Central memory CD4-positive, alpha-beta T cell (primary cell): ENCODE measurements around the gene CHSY1.
A peak's percentile ranks its signal among the peaks of the same experiment; 100 is the strongest.
"Not testable (repeated sequence)": the region's sequence is repeated elsewhere in the genome, so short reads cannot be mapped to it uniquely, and the experiment has no call there.

Experiments used
- DNase-seq: peaks from one replicate; pipeline ENCODE4 v3.0.0; 2022

Gene CHSY1

GRCh38 chr15:101244036-101244781 is 7.6 kb downstream of the CHSY1 start:
- DNase-seq: no peak

DNA sequence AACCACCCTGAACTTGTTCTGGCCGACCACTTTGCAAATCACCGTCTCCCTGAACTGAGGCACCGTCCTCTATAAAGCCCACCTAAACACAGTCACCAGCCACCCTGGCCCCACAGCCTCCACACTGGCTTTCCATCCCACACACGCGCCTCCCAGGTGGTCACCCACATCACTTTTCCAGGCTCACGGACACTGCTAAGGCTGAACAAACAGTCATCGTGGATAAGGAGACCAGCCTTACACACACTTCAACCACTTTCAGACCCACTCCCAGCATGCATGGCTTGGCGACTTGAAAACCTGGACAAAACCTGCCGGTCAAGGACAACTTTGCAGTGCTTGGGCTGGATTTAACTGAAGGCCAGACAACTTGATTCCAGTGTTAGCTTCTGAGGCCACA is 8.4 kb downstream of the CHSY1 start:
- no peak for DNase-seq

DNA sequence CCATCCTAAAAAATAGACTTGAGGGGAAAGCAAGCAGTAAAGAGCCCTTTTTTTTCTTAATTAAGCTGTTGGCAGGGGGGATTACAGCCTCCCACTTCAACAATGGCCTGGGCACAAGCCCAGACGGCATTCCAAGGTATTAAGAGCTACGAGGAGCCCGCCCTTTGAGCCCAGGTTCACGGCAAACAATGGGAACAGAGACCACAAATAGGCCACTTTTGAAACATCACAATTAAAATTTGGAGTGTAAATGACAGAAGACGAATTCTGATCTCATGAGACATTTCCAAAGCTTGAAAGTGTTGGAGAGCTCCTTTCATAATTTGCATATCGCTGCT is 8.9 kb downstream of the CHSY1 start:
- DNase-seq: no peak

- DNase-seq: peak; percentile 80
These were observed 9.5 kb downstream of the CHSY1 start for GRCh38 chr15:101242160-101242998.

DNA sequence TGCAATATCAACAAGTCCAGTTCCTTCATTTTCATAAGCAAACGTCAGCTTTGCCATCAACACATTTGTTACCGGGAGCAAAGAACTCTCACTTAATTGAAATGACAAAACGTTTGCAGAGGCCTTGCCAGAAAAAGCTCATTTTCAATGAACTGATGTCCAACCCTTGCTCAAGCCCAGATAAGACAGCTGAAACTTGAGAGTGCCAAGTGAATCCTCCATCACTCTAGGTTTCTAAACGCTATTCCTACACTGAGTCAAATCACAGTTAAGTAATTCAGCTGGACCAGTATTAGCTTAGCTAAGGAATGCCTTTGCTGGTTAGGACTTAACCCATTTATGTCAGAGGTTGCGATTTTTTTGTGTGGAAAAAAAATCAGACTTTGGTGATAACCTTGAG is 11.5 kb downstream of the CHSY1 start:
- no peak for DNase-seq

GRCh38 chr15:101239724-101240136 is 12.1 kb downstream of the CHSY1 start:
- no peak for DNase-seq

DNA sequence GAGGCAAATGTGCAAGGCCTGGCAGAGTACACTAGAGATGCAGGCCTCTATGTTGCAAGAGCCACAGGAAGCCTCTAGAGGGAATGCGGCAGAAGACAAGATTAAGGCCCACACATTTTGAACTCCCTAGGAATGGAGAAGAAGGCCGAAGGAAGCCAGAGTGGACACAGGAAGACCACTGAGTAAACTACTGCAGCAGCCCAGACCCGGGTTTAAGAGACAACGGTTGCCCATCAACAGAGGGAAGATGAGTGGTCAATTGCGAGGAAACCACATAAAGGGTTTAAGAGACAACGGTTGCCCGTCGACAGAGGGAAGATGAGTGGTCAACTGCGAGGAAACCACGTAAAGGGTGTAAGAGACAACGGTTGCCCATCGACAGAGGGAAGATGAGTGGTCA is 14.6 kb downstream of the CHSY1 start:
- no peak for DNase-seq

GRCh38 chr15:101233651-101234280 is 18.1 kb downstream of the CHSY1 start:
- DNase-seq: no peak

DNA sequence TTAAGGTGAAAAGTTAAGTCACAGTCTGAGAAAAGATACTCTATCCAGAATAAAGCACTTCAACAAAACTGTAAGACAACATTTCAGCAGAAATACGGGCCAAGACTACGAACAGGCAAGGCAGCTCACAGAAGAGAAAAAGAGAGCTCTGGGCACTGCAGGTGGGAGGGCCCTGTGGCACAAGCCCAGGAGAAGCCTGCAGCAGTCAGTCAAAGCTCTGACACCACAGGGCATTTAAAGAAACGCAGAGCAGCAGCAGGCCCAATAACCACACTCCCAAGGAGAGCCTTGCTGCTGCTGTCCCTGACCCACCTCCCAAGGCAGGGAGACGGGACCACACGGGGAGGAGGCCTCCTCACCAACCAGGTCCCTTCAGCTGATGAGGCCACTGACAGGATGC is 19.2 kb downstream of the CHSY1 start:
- DNase-seq: no peak

- no peak for DNase-seq
These were observed 23.5 kb downstream of the CHSY1 start for GRCh38 chr15:101228313-101228712.

- no peak for DNase-seq
These were observed 26.2 kb downstream of the CHSY1 start for GRCh38 chr15:101225658-101226057.

GRCh38 chr15:101221902-101222301 is 29.9 kb downstream of the CHSY1 start:
- DNase-seq: no peak

DNA sequence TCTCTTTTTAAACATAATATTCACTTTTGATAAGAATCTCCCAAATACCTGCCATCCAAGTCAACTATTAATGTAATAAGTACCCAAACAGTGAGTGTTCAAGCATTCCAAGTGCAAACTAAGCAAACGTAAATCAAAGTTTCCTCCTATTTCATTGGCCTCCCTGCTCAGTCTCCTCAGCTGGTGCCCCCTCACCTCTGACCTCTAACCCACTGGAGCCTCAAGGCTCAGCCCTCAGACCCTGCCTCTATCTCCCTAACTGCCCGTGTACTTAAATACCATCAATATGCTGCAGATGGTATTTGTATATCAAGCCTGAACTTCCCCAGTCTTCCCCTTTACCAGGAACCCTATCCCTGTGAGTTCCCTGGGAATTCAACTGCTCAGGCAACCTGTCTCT is 31.8 kb downstream of the CHSY1 start:
- no peak for DNase-seq

GRCh38 chr15:101219441-101219840 is 32.4 kb downstream of the CHSY1 start:
- no peak for DNase-seq

- DNase-seq: no peak
These were observed 34.4 kb downstream of the CHSY1 start for GRCh38 chr15:101217446-101217845.

- DNase-seq: no peak
These were observed 35.7 kb downstream of the CHSY1 start for GRCh38 chr15:101216100-101216499.

DNA sequence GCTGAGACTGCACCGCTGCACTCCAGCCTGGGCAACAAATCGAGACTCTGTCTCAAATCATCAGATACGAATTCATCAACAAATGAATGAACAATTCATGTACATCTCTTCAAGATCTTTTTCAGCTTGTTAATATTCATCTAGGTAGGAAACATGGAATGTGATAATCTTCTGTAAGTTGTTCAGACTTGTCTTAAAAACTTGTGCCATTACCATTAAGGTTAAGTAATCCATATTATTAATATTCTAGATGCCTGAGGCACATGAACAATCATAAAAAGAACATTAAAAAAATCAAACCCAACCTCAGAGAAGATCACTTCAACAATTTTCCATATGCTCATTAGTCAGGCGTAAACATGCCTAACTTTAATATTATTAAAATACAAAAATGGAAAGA is 36.2 kb downstream of the CHSY1 start:
- no peak for DNase-seq

DNA sequence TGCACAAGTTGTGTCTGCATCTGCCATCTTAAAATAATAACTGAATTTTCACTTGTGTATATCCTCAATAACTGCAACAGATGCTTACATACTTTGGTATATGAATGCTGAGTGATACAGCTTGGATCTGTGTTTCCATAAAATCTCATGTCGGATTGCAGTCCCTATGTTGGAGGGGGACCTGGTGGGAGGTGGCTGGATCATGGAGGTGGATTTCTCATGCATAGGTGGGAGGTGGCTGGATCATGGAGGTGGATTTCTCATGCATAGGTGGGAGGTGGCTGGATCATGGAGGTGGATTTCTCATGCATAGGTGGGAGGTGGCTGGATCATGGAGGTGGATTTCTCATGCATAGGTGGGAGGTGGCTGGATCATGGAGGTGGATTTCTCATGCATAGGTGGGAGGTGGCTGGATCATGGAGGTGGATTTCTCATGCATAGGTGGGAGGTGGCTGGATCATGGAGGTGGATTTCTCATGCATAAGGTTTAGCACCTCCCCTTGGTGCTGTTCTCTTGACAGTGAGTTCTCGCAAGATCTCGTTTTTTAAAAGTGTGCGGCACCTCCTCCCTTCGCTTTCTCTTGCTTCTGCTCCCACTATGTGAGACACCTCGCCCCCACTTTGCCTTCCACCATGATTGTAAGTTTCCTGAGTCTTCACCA is 37.3 kb downstream of the CHSY1 start:
- DNase-seq: not testable (repeated sequence)

DNA sequence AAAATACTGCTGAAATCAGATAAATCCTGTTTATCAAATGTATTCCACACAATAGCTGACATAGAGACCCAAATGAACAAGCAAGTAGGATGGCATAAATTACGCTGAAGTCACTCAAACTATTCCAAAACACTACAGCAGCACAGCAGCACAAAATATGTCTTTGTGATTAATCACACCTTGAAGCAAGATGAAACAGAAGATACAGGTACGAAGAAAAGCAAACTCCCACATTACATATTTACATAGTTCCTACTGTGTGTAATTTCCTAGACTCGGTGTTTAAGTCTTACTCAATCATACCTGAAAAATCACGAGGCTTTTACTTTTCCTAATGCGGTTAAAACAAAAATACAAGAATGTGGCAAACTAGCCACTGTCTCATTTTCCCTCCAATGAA is 38.3 kb downstream of the CHSY1 start:
- DNase-seq: no peak

- no peak for DNase-seq
These were observed 38.7 kb downstream of the CHSY1 start for GRCh38 chr15:101213147-101213546.

DNA sequence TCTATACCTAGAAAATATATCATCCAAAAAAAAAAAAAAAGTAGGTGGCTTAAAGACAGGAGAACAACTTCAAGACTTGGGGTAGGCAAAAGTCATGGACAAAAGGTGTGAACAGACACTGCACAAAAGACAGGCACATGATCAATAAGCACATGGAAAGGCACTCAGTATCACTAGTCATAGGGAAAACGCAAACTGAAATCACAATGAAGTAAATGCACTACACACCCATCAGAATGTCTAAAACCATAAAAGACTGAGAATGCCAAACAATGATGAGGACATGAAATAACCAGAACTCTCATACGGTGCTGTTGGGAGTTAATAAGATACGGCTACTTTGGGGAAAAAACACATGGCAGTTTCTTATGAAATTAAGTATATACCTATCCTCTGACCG is 40.0 kb downstream of the CHSY1 start:
- DNase-seq: no peak

- no peak for DNase-seq
These were observed 41.4 kb downstream of the CHSY1 start for GRCh38 chr15:101210466-101210865.

DNA sequence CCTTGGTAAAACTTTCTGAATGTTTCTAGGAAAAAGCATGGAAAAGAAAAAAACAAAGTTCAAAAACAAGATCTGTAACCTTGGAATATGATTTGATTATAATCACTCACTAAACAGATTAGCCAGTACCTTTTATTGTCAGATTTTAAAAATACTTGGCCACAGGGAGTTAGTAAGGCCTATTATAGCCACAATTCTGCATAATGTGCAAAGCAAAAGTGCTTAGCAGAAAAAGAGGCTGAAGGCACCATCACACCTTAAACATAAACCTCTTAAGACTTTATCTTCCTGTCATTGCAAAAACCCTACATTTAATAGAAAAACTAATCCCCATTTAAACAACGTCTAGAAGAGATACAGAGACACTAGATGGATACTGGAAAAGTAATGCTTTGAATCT is 41.8 kb downstream of the CHSY1 start:
- DNase-seq: no peak
